Effector memory CD4-positive, alpha-beta T cell (primary cell): Measurements from ENCODE around the gene ALKBH5.

Source experiments
- DNase-seq, 3 donors: peaks; one replicate each; pipeline ENCODE4 v3.0.0-alpha.2; 2020
- H3K27ac ChIP-seq: 2 replicates; pipeline ENCODE4 v1.7.0; 2013; ENCODE audit warnings: mild to moderate bottlenecking, low read length, moderate library complexity; ENCODE audit not compliant: insufficient read depth, poor library complexity, severe bottlenecking
- H3K27me3 ChIP-seq: replicated peaks from 2 replicates; pipeline ENCODE4 v1.7.0; 2013; ENCODE audit warnings: mild to moderate bottlenecking, low read length; ENCODE audit not compliant: insufficient read depth, control insufficient read depth, poor library complexity, severe bottlenecking
- H3K36me3 ChIP-seq: 2 replicates; pipeline ENCODE4 v1.7.0; 2013; ENCODE audit warnings: mild to moderate bottlenecking, low read length, moderate library complexity; ENCODE audit not compliant: control insufficient read depth, insufficient read depth
- H3K4me1 ChIP-seq: 2 replicates; pipeline ENCODE4 v1.7.0; 2013; ENCODE audit warnings: low read length, mild to moderate bottlenecking; ENCODE audit not compliant: control insufficient read depth, insufficient read depth, poor library complexity, severe bottlenecking
- H3K4me3 ChIP-seq: 2 replicates; pipeline ENCODE4 v1.7.0; 2013; ENCODE audit warnings: low read length, low read depth, mild to moderate bottlenecking; ENCODE audit not compliant: insufficient read depth, poor library complexity, severe bottlenecking
- H3K9me3 ChIP-seq: 2 replicates; pipeline ENCODE4 v1.7.0; 2013; ENCODE audit warnings: mild to moderate bottlenecking, low read length, moderate library complexity; ENCODE audit not compliant: control insufficient read depth

The ALKBH5 gene

GRCh38 chr17:18172531-18173278 is 10.9 kb upstream of the ALKBH5 start:
- H3K27ac ChIP-seq, result no peak overlapping the region
- no peaks in the 10 kb centered on the region for H3K9me3 ChIP-seq
- no peaks in the 10 kb centered on the region for H3K36me3 ChIP-seq
- H3K4me1 ChIP-seq, result no peaks in the 10 kb centered on the region
- no peak overlapping the region for H3K4me3 ChIP-seq
- no peak for DNase-seq
- no peaks in the 10 kb centered on the region for H3K27me3 ChIP-seq

- Histone ChIP-seq H3K4me1 (no peaks in the 10 kb centered on the region), H3K27ac (no peak overlapping the region), H3K9me3 (no peaks in the 10 kb centered on the region), H3K36me3 (no peaks in the 10 kb centered on the region), H3K4me3 (no peak overlapping the region), H3K27me3 (no peaks in the 10 kb centered on the region)
- no peak for DNase-seq
These were observed 9.9 kb upstream of the ALKBH5 start for GRCh38 chr17:18173740-18174139.

GRCh38 chr17:18176176-18176575 is 7.5 kb upstream of the ALKBH5 start:
- H3K27ac ChIP-seq, result no peak overlapping the region
- no peak for DNase-seq

DNA sequence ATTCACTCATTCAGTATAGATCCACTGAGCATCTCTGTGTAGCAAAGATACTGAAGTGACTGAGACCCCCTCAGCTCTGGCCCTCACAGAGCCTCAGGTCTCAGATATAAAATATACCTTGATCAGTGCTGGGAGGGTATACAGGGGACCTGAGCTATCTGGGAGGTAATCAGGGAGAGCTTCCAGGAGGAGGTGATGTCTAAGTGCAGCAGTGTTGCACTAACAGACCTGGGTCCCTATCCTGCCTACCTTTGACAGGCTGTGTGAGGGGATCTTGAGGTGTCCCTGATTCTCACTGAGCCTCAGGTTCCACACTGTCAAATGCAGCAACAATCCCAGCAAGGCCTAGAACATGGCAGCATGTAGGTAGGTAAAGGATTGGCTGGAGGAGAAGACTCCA is 6.5 kb upstream of the ALKBH5 start:
- Histone ChIP-seq H3K27ac (no peak overlapping the region), H3K4me1 (peaks cover 2% of the 10 kb centered on the region), H3K4me3 (no peak overlapping the region), H3K27me3 (no peaks in the 10 kb centered on the region), H3K9me3 (no peaks in the 10 kb centered on the region), H3K36me3 (no peaks in the 10 kb centered on the region)
- DNase-seq, result no peak

More at GRCh38 chr17:18176176-18176575, 7.5 kb upstream of the ALKBH5 start:
- no peaks in the 10 kb centered on the region for H3K9me3 ChIP-seq
- H3K27me3 ChIP-seq, result no peaks in the 10 kb centered on the region
- no peak overlapping the region for H3K4me3 ChIP-seq
- no peaks in the 10 kb centered on the region for H3K36me3 ChIP-seq
- no peaks in the 10 kb centered on the region for H3K4me1 ChIP-seq

GRCh38 chr17:18177722-18178121 is 5.9 kb upstream of the ALKBH5 start:
- H3K9me3 ChIP-seq, result no peaks in the 10 kb centered on the region
- no peak for DNase-seq
- no peak overlapping the region for H3K27ac ChIP-seq
- no peaks in the 10 kb centered on the region for H3K27me3 ChIP-seq
- no peaks in the 10 kb centered on the region for H3K36me3 ChIP-seq
- peaks cover 7% of the 10 kb centered on the region for H3K4me1 ChIP-seq
- H3K4me3 ChIP-seq, result no peak overlapping the region

GRCh38 chr17:18179196-18179595 is 4.4 kb upstream of the ALKBH5 start:
- no peaks in the 10 kb centered on the region for H3K36me3 ChIP-seq
- no peak for DNase-seq
- no peak overlapping the region for H3K27ac ChIP-seq
- H3K4me3 ChIP-seq, result no peak overlapping the region
- H3K4me1 ChIP-seq, result peaks cover 7% of the 10 kb centered on the region
- H3K27me3 ChIP-seq, result no peaks in the 10 kb centered on the region
- no peaks in the 10 kb centered on the region for H3K9me3 ChIP-seq

DNA sequence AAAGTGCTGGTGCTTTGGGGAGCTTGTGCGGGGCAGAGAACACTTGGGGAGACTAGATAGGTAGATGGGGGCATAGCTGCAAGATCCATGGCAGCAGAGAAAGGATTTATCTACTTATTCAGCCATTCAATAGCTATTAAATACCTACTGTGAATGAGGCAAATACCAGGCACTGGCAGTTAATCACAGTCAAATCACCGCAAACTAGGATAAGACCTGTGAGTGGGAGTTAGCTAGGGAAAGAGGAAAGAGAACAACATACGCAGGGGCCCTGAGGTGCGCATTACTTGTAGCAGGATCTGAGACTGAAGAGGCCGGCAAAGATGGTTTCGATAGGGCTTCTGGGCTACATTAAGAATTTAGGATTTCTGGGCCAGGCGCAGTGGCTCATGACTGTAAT is 3.8 kb upstream of the ALKBH5 start:
- DNase-seq, result no peak
- Histone ChIP-seq H3K9me3 (no peaks in the 10 kb centered on the region), H3K4me1 (peaks cover 7% of the 10 kb centered on the region), H3K27ac (no peak overlapping the region), H3K27me3 (no peaks in the 10 kb centered on the region), H3K4me3 (no peak overlapping the region), H3K36me3 (no peaks in the 10 kb centered on the region)

DNA sequence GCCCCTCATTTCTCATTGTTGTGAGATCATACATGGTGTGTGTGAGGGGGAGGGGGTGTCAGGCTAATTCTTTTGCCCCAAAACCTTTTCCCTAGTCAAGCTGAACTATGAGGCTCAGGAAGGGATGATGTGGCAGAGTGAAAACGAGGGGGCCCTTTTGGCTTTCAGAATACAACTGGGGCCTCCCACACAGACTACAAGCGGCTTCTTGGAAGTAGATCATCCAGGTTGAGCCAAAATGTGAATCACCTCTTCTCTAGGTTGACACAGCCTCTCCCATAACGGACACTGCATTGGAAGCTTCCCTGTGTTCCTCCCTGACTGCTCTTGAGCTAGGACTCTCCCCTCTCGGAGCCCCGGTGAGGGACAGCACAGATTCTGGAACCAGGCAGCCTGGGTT is 2.3 kb upstream of the ALKBH5 start:
- H3K4me3 ChIP-seq, result no peak overlapping the region
- DNase-seq, result no peak
- H3K27ac ChIP-seq, result no peak overlapping the region
- no peaks in the 10 kb centered on the region for H3K36me3 ChIP-seq
- H3K4me1 ChIP-seq, result peaks cover 17% of the 10 kb centered on the region
- no peaks in the 10 kb centered on the region for H3K9me3 ChIP-seq
- H3K27me3 ChIP-seq, result no peaks in the 10 kb centered on the region

- Histone ChIP-seq H3K27me3 (no peaks in the 10 kb centered on the region), H3K36me3 (no peaks in the 10 kb centered on the region), H3K4me3 (peak overlapping the region; percentile 83), H3K4me1 (peaks cover 27% of the 10 kb centered on the region), H3K27ac (peak overlapping the region; percentile 86), H3K9me3 (no peaks in the 10 kb centered on the region)
- no peak for DNase-seq
These were observed 1.3 kb upstream of the ALKBH5 start for GRCh38 chr17:18182110-18182977.

GRCh38 chr17:18182978-18183333 is 672 bp upstream of the ALKBH5 start:
- Histone ChIP-seq H3K27ac (peak overlapping the region; percentile 86), H3K4me1 (peaks cover 33% of the 10 kb centered on the region), H3K9me3 (no peaks in the 10 kb centered on the region), H3K4me3 (peak overlapping the region; percentile 83), H3K36me3 (no peaks in the 10 kb centered on the region), H3K27me3 (no peaks in the 10 kb centered on the region)
- DNase-seq, result peak; percentile 60 to 77 (median 72)
